ENCODE measurements around the gene RPL38.

DNA sequence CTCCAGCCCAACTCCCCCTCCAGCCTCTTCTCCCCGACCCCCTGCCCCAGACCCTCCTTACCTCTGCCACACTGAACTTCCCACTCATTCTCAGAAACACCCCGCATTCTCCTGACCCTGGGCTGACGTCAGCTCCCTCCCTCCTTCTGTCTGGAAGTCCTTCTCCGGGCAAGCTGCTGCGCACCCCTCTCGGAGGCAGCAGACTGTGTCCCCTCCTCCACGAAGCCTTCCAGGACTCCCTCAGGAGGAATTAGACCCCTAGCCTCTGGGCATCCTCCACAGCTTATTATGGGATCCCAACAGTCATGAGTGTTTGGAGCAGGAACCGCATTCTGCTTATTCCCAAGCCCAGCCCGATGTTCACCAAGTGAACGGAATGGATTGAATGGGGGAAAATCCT is 3.4 kb upstream of the RPL38 start:
- TF ChIP-seq POLR2A (IDR thresholded peaks at IDR 0.05; ENCODE audit: low read length) (no peak), GATA1 (IDR thresholded peaks at IDR 0.05; ENCODE audit: low read depth, low read length) (no peak)
